D721Med (cell line): Measurements from ENCODE around the gene SLC7A14.
A peak's percentile ranks its signal among the peaks of the same experiment; 100 is the strongest.

Source experiments
- DNase-seq: peaks from one replicate; pipeline ENCODE4 v3.0.0; 2011; ENCODE audit warnings: low spot score; ENCODE audit not compliant: insufficient read length
- FAIRE-seq: peaks from 2 replicates; lab custom pipeline; 2011; peaks lifted over from hg19 to GRCh38; lab: Jason Lieb, UNC
- TF ChIP-seq, protein P1 (sequence below): IDR thresholded peaks from 2 replicates; pipeline ENCODE4 v1.5.1; 2012; ENCODE audit warnings: mild to moderate bottlenecking, control low read depth; ENCODE audit not compliant: insufficient read depth; ENCODE audit errors: missing control alignments

The SLC7A14 gene

DNA sequence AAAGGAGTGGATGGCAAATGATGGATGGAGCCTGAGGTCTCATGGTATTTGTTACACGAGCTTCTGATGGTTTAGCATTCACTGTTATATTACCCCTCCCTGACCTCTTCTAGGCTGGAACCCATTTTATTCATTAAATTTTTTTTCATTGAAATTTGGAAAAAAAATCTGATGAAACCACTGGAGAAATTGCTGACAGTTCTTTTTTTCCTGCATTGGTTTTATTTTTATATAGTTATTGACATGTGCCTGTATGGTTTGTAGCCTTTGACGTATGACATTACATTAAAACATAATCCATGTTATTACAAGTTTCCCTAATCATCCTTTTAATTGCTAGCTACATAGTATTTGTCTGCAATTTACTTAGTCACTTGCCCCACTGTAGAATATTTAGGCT is 85.4 kb downstream of the SLC7A14 start:
- no peak for FAIRE-seq
- TF ChIP-seq, protein P1, sequence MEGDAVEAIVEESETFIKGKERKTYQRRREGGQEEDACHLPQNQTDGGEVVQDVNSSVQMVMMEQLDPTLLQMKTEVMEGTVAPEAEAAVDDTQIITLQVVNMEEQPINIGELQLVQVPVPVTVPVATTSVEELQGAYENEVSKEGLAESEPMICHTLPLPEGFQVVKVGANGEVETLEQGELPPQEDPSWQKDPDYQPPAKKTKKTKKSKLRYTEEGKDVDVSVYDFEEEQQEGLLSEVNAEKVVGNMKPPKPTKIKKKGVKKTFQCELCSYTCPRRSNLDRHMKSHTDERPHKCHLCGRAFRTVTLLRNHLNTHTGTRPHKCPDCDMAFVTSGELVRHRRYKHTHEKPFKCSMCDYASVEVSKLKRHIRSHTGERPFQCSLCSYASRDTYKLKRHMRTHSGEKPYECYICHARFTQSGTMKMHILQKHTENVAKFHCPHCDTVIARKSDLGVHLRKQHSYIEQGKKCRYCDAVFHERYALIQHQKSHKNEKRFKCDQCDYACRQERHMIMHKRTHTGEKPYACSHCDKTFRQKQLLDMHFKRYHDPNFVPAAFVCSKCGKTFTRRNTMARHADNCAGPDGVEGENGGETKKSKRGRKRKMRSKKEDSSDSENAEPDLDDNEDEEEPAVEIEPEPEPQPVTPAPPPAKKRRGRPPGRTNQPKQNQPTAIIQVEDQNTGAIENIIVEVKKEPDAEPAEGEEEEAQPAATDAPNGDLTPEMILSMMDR, result no peak
- DNase-seq, result no peak

DNA sequence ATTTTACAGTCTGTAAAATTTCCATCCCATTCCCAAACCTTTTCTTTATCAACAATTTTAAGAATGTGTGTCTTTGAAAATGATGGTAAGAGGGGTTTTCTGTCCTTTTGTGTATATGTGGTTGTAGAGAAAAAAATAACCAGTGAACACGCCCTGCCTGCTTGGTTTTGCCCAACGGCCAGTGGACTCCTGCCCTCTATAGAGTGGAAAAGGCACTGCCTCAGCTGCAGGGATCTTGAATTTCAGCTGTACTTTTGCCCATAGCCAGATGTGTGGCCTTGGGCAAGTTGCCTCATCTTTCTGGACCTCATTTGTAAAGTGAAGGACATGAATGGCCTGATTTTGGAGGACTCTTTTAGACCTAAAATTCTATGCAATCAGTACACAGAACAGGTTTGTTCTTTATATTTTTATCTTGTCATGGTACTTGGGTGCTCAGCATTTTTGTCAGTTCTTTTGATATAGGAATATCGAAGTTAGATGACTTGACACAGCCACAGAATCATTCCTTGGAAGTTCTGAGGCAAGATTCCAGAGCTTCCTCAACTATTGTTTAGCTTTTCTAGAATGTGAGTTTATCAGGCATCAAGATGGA is 86.2 kb downstream of the SLC7A14 start:
- FAIRE-seq (no peak), DNase-seq (peak; percentile 28)
- TF ChIP-seq, protein P1, result peak; percentile 42

GRCh38 chr3:170497207-170498095 is 88.4 kb downstream of the SLC7A14 start:
- FAIRE-seq, result no peak
- no peak for DNase-seq

GRCh38 chr3:170496868-170497140 is 89.1 kb downstream of the SLC7A14 start:
- TF ChIP-seq, protein P1, result no peak
- FAIRE-seq (no peak), DNase-seq (no peak)

More at GRCh38 chr3:170497207-170498095, 88.4 kb downstream of the SLC7A14 start:
- TF ChIP-seq, protein P1, result no peak

DNA sequence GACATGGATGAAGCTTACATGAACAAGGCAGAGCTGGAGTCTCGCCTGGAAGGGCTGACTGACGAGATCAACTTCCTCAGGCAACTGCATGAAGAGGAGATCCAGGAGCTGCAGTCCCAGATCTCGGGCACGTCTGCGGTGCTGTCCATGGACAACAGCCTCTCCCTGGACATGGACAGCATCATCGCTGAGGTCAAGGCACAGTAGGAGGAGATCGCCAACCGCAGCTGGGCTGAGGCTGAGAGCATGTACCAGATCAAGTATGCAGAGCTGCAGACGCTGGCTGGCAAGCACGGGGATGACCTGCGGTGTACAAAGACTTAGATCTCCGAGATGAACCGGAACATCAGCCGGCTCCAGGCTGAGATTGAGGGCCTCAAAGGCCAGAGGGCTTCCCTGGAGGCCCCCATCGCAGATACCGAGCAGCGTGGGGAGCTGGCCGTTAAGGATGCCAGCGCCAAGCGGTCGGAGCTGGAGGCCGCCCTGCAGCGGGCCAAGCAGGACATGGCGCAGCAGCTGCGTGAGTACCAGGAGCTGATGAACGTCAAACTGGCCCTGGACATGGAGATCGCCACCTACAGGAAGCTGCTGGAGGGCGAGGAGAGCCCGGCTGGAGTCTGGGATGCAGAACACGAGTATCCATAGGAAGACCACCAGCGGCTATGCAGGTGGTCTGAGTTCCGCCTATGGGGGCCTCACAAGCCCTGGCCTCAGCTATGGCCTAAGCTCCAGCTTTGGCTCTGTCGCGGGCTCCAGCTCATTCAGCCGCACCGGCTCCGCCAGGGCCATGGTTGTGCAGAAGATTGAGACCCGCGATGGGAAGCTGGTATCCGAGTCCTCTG is 89.6 kb downstream of the SLC7A14 start:
- TF ChIP-seq, protein P1, result no peak
- DNase-seq, result no peak
- FAIRE-seq, result no peak

- no peak for FAIRE-seq
- TF ChIP-seq, protein P1, result no peak
- no peak for DNase-seq
Measured at GRCh38 chr3:170494766-170495165, 91.1 kb downstream of the SLC7A14 start.
